HepG2 (cell line): ENCODE data around the gene WDR37. TPM values are rescaled to one million over a fixed set of nuclear protein-coding genes. Genes with fewer than 3 reads are reported as not detected.
A peak's percentile ranks its signal among the peaks of the same experiment; 100 is the strongest.

Source experiments
- BCL6 ChIP-seq: IDR thresholded peaks from 2 replicates; pipeline ENCODE4 v1.6.1; 2016; ENCODE audit warnings: missing genetic modification reagents, missing compliant biosample characterization
- IKZF5 ChIP-seq: IDR thresholded peaks from 2 replicates; pipeline ENCODE4 v1.6.1; 2018; ENCODE audit warnings: missing genetic modification reagents, mild to moderate bottlenecking, missing compliant biosample characterization
- NFIC ChIP-seq: IDR thresholded peaks from 2 replicates; pipeline ENCODE4 v1.6.1; 2012; ENCODE audit warnings: mild to moderate bottlenecking, low read length, inconsistent platforms
- PBX3 ChIP-seq: sonication (generic); formaldehyde crosslinking; IDR thresholded peaks from 2 replicates; pipeline ENCODE4 v1.8.1; 2023; ENCODE audit warnings: missing genetic modification reagents, inconsistent platforms, borderline replicate concordance
- SOX5 ChIP-seq: IDR thresholded peaks from 2 replicates; pipeline ENCODE4 v1.6.1; 2016; ENCODE audit warnings: borderline replicate concordance
- TBX2 ChIP-seq: sonication (generic); formaldehyde crosslinking; IDR thresholded peaks from 2 replicates; pipeline ENCODE4 v1.5.0; 2020; ENCODE audit warnings: missing genetic modification reagents, mild to moderate bottlenecking, borderline replicate concordance
- TGIF2 ChIP-seq: IDR thresholded peaks from 2 replicates; pipeline ENCODE4 v1.6.1; 2016; ENCODE audit warnings: control low read depth, missing compliant biosample characterization
- YEATS2 ChIP-seq: sonication (generic); formaldehyde crosslinking; IDR thresholded peaks from 2 replicates; pipeline ENCODE4 v1.4.0; 2020; ENCODE audit warnings: missing genetic modification reagents, borderline replicate concordance
- ZBTB40 ChIP-seq, 2 experiments: fragments of 450-650 bp in 1 of 2; sonication (generic) in 1 of 2; formaldehyde crosslinking in 1 of 2; IDR thresholded peaks; 2 replicates each; pipeline versions ENCODE4 v1.6.1 to v1.8.0; 2016 to 2022; ENCODE audit warnings: antibody characterized with exemption in 1 of 2, mild to moderate bottlenecking in 1 of 2, missing genetic modification reagents in 1 of 2
- ZNF224 ChIP-seq: sonication (generic); formaldehyde crosslinking; IDR thresholded peaks from 2 replicates; pipeline ENCODE4 v1.5.0; 2020; ENCODE audit warnings: mild to moderate bottlenecking, missing genetic modification reagents
- ZNF329 ChIP-seq: sonication (generic); formaldehyde crosslinking; IDR thresholded peaks from 2 replicates; pipeline ENCODE4 v1.9.0; 2021; ENCODE audit warnings: low read depth, mild to moderate bottlenecking, missing genetic modification reagents
- ZNF563 ChIP-seq: sonication (generic); formaldehyde crosslinking; IDR thresholded peaks from 2 replicates; pipeline ENCODE4 v1.8.0; 2022; ENCODE audit warnings: mild to moderate bottlenecking, moderate library complexity, missing genetic modification reagents
- ZNF749 ChIP-seq: sonication (generic); formaldehyde crosslinking; IDR thresholded peaks from 2 replicates; pipeline ENCODE4 v1.8.0; 2022; ENCODE audit warnings: mild to moderate bottlenecking, missing genetic modification reagents, moderate library complexity, borderline replicate concordance
- polyA plus RNA-seq, 8 experiments: library from polyadenylated mRNA; depleted of rRNA in 3 of 8; stranded (reverse) in 7 of 8; unstranded in 1 of 8; fragments of >200 nt; fragmentation: Illumina TruSeq in 4 of 8; extraction: Trizol in 4 of 8; gene quantifications; 2 replicates each; pipeline versions ENCODE4 v1.2.1 to v1.2.3, GENCODE V29; 2011 to 2016; ENCODE audit warnings: low read depth in 4 of 8, missing spikeins in 1 of 8, mixed read lengths in 1 of 8; ENCODE audit not compliant: insufficient read depth in 1 of 8
- total RNA-seq, 5 experiments: library from RNA; depleted of rRNA; stranded (reverse); fragments of >200 nt; fragmentation: Illumina TruSeq; extraction: Trizol; gene quantifications; 2 replicates each; pipeline ENCODE4 v1.2.3, GENCODE V29; 2016; ENCODE audit warnings: low read depth in 1 of 5
- TF ChIP-seq, protein P1 (sequence below): sonication (generic); formaldehyde crosslinking; IDR thresholded peaks from 2 replicates; pipeline ENCODE4 v1.5.0; 2020; ENCODE audit warnings: mild to moderate bottlenecking, missing genetic modification reagents

The WDR37 gene
- total and polyA plus RNA-seq, 2 of the 13 experiments (the other 11 are each of a cell fraction or from before 2014, with no cell fraction given) = 5.9 to 7.5 TPM

- TF ChIP-seq SOX5 (CRISPR knock-in tag) (peak; percentile 34; the same call in 1 of the 2 replicates), ZNF749 (CRISPR knock-in tag) (no peak), ZNF563 (CRISPR knock-in tag) (peak; percentile 75), BCL6 (CRISPR knock-in tag) (peak; percentile 38; the same call in 1 of the 2 replicates), NFIC (no peak), ZNF224 (CRISPR knock-in tag) (peak; percentile 39; the same call in 1 of the 2 replicates), IKZF5 (CRISPR knock-in tag) (peak; percentile 45; the same call in 1 of the 2 replicates), ZNF329 (0 out of 2 replicates have a peak, but pooled peaks have one; percentile 19), TGIF2 (peak; percentile 73), YEATS2 (CRISPR knock-in tag) (peak; percentile 89), ZBTB40 (IDR thresholded peaks at IDR 0.05) (peak; percentile 90), ZBTB40 (CRISPR knock-in tag; IDR thresholded peaks at IDR 0.05) (peak; percentile 11; the same call in 1 of the 2 replicates), TBX2 (CRISPR knock-in tag) (peak; percentile 80), PBX3 (CRISPR knock-in tag) (no peak)
- TF ChIP-seq, protein P1, sequence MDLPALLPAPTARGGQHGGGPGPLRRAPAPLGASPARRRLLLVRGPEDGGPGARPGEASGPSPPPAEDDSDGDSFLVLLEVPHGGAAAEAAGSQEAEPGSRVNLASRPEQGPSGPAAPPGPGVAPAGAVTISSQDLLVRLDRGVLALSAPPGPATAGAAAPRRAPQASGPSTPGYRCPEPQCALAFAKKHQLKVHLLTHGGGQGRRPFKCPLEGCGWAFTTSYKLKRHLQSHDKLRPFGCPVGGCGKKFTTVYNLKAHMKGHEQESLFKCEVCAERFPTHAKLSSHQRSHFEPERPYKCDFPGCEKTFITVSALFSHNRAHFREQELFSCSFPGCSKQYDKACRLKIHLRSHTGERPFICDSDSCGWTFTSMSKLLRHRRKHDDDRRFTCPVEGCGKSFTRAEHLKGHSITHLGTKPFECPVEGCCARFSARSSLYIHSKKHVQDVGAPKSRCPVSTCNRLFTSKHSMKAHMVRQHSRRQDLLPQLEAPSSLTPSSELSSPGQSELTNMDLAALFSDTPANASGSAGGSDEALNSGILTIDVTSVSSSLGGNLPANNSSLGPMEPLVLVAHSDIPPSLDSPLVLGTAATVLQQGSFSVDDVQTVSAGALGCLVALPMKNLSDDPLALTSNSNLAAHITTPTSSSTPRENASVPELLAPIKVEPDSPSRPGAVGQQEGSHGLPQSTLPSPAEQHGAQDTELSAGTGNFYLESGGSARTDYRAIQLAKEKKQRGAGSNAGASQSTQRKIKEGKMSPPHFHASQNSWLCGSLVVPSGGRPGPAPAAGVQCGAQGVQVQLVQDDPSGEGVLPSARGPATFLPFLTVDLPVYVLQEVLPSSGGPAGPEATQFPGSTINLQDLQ (CRISPR knock-in tag) = peak; percentile 50; the same call in 1 of the 2 replicates
Observed at GRCh38 chr10:1056326-1057105, at the start of gene WDR37 (continued).
